ENCODE results near the gene ADAM12.

The ADAM12 gene

GRCh38 chr10:126376956-126377355 is 11.3 kb downstream of the ADAM12 start:
- Histone ChIP-seq H3K27me3 (ENCODE audit: insufficient read depth, low read length) (no peaks in the 10 kb centered on the region), H3K4me3 (ENCODE audit: low read length) (no peak overlapping the region), H3K9me3 (ENCODE audit: low read length) (no peaks in the 10 kb centered on the region), H3K36me3 (ENCODE audit: insufficient read depth, low read length) (no peaks in the 10 kb centered on the region), H3K4me1 (ENCODE audit: insufficient read depth, low read length) (no peaks in the 10 kb centered on the region), H2AFZ (ENCODE audit: low read depth, low read length) (no peak overlapping the region)

- Histone ChIP-seq H3K36me3 (ENCODE audit: insufficient read depth, low read length) (no peaks in the 10 kb centered on the region), H3K4me3 (ENCODE audit: low read length) (no peak overlapping the region), H3K4me1 (ENCODE audit: insufficient read depth, low read length) (no peaks in the 10 kb centered on the region), H3K27me3 (ENCODE audit: insufficient read depth, low read length) (no peaks in the 10 kb centered on the region), H3K9me3 (ENCODE audit: low read length) (no peaks in the 10 kb centered on the region), H2AFZ (ENCODE audit: low read depth, low read length) (no peak overlapping the region)
Observed at GRCh38 chr10:126375926-126376554, 12.2 kb downstream of the ADAM12 start.

- Histone ChIP-seq H3K9me3 (ENCODE audit: low read length) (no peaks in the 10 kb centered on the region), H3K36me3 (ENCODE audit: insufficient read depth, low read length) (no peaks in the 10 kb centered on the region), H3K4me3 (ENCODE audit: low read length) (no peak overlapping the region)
Observed at GRCh38 chr10:126375299-126375698, 13.0 kb downstream of the ADAM12 start.

GRCh38 chr10:126374435-126374834 is 13.8 kb downstream of the ADAM12 start:
- Histone ChIP-seq H2AFZ (ENCODE audit: low read depth, low read length) (no peak overlapping the region), H3K4me1 (ENCODE audit: insufficient read depth, low read length) (no peaks in the 10 kb centered on the region), H3K4me3 (ENCODE audit: low read length) (no peak overlapping the region), H3K36me3 (ENCODE audit: insufficient read depth, low read length) (no peaks in the 10 kb centered on the region), H3K27me3 (ENCODE audit: insufficient read depth, low read length) (no peaks in the 10 kb centered on the region), H3K9me3 (ENCODE audit: low read length) (no peaks in the 10 kb centered on the region)

More at GRCh38 chr10:126375299-126375698, 13.0 kb downstream of the ADAM12 start:
- Histone ChIP-seq H2AFZ (ENCODE audit: low read depth, low read length) (no peak overlapping the region), H3K27me3 (ENCODE audit: insufficient read depth, low read length) (no peaks in the 10 kb centered on the region), H3K4me1 (ENCODE audit: insufficient read depth, low read length) (no peaks in the 10 kb centered on the region)

GRCh38 chr10:126373972-126374371 is 14.3 kb downstream of the ADAM12 start:
- no peaks in the 10 kb centered on the region for H3K36me3 ChIP-seq (ENCODE audit: insufficient read depth, low read length)
- no peaks in the 10 kb centered on the region for H3K27me3 ChIP-seq (ENCODE audit: insufficient read depth, low read length)
- H2AFZ ChIP-seq (ENCODE audit: low read depth, low read length): no peak overlapping the region
- H3K4me1 ChIP-seq (ENCODE audit: insufficient read depth, low read length): no peaks in the 10 kb centered on the region
- H3K9me3 ChIP-seq (ENCODE audit: low read length): no peaks in the 10 kb centered on the region
- no peak overlapping the region for H3K4me3 ChIP-seq (ENCODE audit: low read length)

- H2AFZ ChIP-seq (ENCODE audit: low read depth, low read length): peak overlapping the region; percentile 38
Observed at GRCh38 chr10:126373147-126373546, 15.1 kb downstream of the ADAM12 start.

GRCh38 chr10:126372396-126372795 is 15.9 kb downstream of the ADAM12 start:
- H3K36me3 ChIP-seq (ENCODE audit: insufficient read depth, low read length): no peaks in the 10 kb centered on the region
- H3K4me3 ChIP-seq (ENCODE audit: low read length): no peak overlapping the region
- H3K9me3 ChIP-seq (ENCODE audit: low read length): no peaks in the 10 kb centered on the region
- no peak overlapping the region for H2AFZ ChIP-seq (ENCODE audit: low read depth, low read length)
- no peaks in the 10 kb centered on the region for H3K4me1 ChIP-seq (ENCODE audit: insufficient read depth, low read length)
- no peaks in the 10 kb centered on the region for H3K27me3 ChIP-seq (ENCODE audit: insufficient read depth, low read length)

More at GRCh38 chr10:126373147-126373546, 15.1 kb downstream of the ADAM12 start:
- Histone ChIP-seq H3K36me3 (ENCODE audit: insufficient read depth, low read length) (no peaks in the 10 kb centered on the region), H3K9me3 (ENCODE audit: low read length) (no peaks in the 10 kb centered on the region), H3K27me3 (ENCODE audit: insufficient read depth, low read length) (no peaks in the 10 kb centered on the region), H3K4me3 (ENCODE audit: low read length) (no peak overlapping the region), H3K4me1 (ENCODE audit: insufficient read depth, low read length) (no peaks in the 10 kb centered on the region)

GRCh38 chr10:126369125-126369710 is 19.1 kb downstream of the ADAM12 start:
- Histone ChIP-seq H3K4me1 (ENCODE audit: insufficient read depth, low read length) (no peaks in the 10 kb centered on the region), H3K9me3 (ENCODE audit: low read length) (no peaks in the 10 kb centered on the region), H2AFZ (ENCODE audit: low read depth, low read length) (no peak overlapping the region), H3K36me3 (ENCODE audit: insufficient read depth, low read length) (no peaks in the 10 kb centered on the region), H3K4me3 (ENCODE audit: low read length) (no peak overlapping the region), H3K27me3 (ENCODE audit: insufficient read depth, low read length) (no peaks in the 10 kb centered on the region)

GRCh38 chr10:126357169-126357568 is 31.1 kb downstream of the ADAM12 start:
- no peak overlapping the region for H3K4me3 ChIP-seq (ENCODE audit: low read length)
- no peaks in the 10 kb centered on the region for H3K27me3 ChIP-seq (ENCODE audit: insufficient read depth, low read length)
- H3K4me1 ChIP-seq (ENCODE audit: insufficient read depth, low read length): peaks cover 5% of the 10 kb centered on the region
- no peak overlapping the region for H2AFZ ChIP-seq (ENCODE audit: low read depth, low read length)
- H3K36me3 ChIP-seq (ENCODE audit: insufficient read depth, low read length): no peaks in the 10 kb centered on the region
- no peaks in the 10 kb centered on the region for H3K9me3 ChIP-seq (ENCODE audit: low read length)

GRCh38 chr10:126353666-126354065 is 34.6 kb downstream of the ADAM12 start:
- Histone ChIP-seq H3K4me1 (ENCODE audit: insufficient read depth, low read length) (peaks cover 11% of the 10 kb centered on the region), H2AFZ (ENCODE audit: low read depth, low read length) (no peak overlapping the region), H3K36me3 (ENCODE audit: insufficient read depth, low read length) (no peaks in the 10 kb centered on the region), H3K9me3 (ENCODE audit: low read length) (no peaks in the 10 kb centered on the region), H3K4me3 (ENCODE audit: low read length) (no peak overlapping the region), H3K27me3 (ENCODE audit: insufficient read depth, low read length) (no peaks in the 10 kb centered on the region)

GRCh38 chr10:126352453-126352852 is 35.8 kb downstream of the ADAM12 start:
- H3K36me3 ChIP-seq (ENCODE audit: insufficient read depth, low read length): no peaks in the 10 kb centered on the region
- no peaks in the 10 kb centered on the region for H3K27me3 ChIP-seq (ENCODE audit: insufficient read depth, low read length)

GRCh38 chr10:126351021-126351420 is 37.3 kb downstream of the ADAM12 start:
- Histone ChIP-seq H3K36me3 (ENCODE audit: insufficient read depth, low read length) (no peaks in the 10 kb centered on the region), H3K27me3 (ENCODE audit: insufficient read depth, low read length) (no peaks in the 10 kb centered on the region), H3K4me3 (ENCODE audit: low read length) (no peak overlapping the region), H3K9me3 (ENCODE audit: low read length) (no peaks in the 10 kb centered on the region), H2AFZ (ENCODE audit: low read depth, low read length) (no peak overlapping the region), H3K4me1 (ENCODE audit: insufficient read depth, low read length) (peaks cover 11% of the 10 kb centered on the region)

More at GRCh38 chr10:126352453-126352852, 35.8 kb downstream of the ADAM12 start:
- H3K9me3 ChIP-seq (ENCODE audit: low read length): no peaks in the 10 kb centered on the region
- H2AFZ ChIP-seq (ENCODE audit: low read depth, low read length): no peak overlapping the region
- H3K4me3 ChIP-seq (ENCODE audit: low read length): no peak overlapping the region
- H3K4me1 ChIP-seq (ENCODE audit: insufficient read depth, low read length): peaks cover 11% of the 10 kb centered on the region

GRCh38 chr10:126350216-126350992 is 37.9 kb downstream of the ADAM12 start:
- H3K36me3 ChIP-seq (ENCODE audit: insufficient read depth, low read length): no peaks in the 10 kb centered on the region
- peaks cover 11% of the 10 kb centered on the region for H3K4me1 ChIP-seq (ENCODE audit: insufficient read depth, low read length)
- H2AFZ ChIP-seq (ENCODE audit: low read depth, low read length): no peak overlapping the region
- no peaks in the 10 kb centered on the region for H3K9me3 ChIP-seq (ENCODE audit: low read length)
- H3K27me3 ChIP-seq (ENCODE audit: insufficient read depth, low read length): no peaks in the 10 kb centered on the region
- no peak overlapping the region for H3K4me3 ChIP-seq (ENCODE audit: low read length)
